Activated T-cell treated with anti-CD3 and anti-CD28 coated beads for 4 hours (primary cell): ENCODE results near the gene SOX10.

Experiments used
- DNase-seq: peaks from one replicate; pipeline ENCODE4 v3.0.0-alpha.2; 2020

SOX10 gene

GRCh38 chr22:38016182-38017151 lies 32.1 kb upstream of the SOX10 start:
- no peak for DNase-seq

- DNase-seq = no peak
Observed at GRCh38 chr22:38014083-38014482, 29.7 kb upstream of the SOX10 start.

GRCh38 chr22:38012604-38013072 lies 28.3 kb upstream of the SOX10 start:
- DNase-seq = no peak

GRCh38 chr22:38009000-38009806 lies 24.8 kb upstream of the SOX10 start:
- no peak for DNase-seq

- DNase-seq = no peak
Observed at GRCh38 chr22:38007330-38007902, 23.1 kb upstream of the SOX10 start.

GRCh38 chr22:38006906-38007305 lies 22.6 kb upstream of the SOX10 start:
- DNase-seq = no peak

GRCh38 chr22:38005943-38006342 lies 21.6 kb upstream of the SOX10 start:
- DNase-seq = no peak

- DNase-seq = no peak
Observed at GRCh38 chr22:37999640-38000272, 15.4 kb upstream of the SOX10 start.

GRCh38 chr22:37999236-37999635 lies 14.9 kb upstream of the SOX10 start:
- no peak for DNase-seq

- no peak for DNase-seq
Observed at GRCh38 chr22:37998543-37998942, 14.2 kb upstream of the SOX10 start.

GRCh38 chr22:37996515-37997246 lies 12.3 kb upstream of the SOX10 start:
- no peak for DNase-seq

GRCh38 chr22:37996079-37996478 lies 11.7 kb upstream of the SOX10 start:
- no peak for DNase-seq

GRCh38 chr22:37995460-37995859 lies 11.1 kb upstream of the SOX10 start:
- no peak for DNase-seq

GRCh38 chr22:37994982-37995381 lies 10.6 kb upstream of the SOX10 start:
- no peak for DNase-seq

GRCh38 chr22:37994049-37994448 lies 9.7 kb upstream of the SOX10 start:
- DNase-seq = no peak

- no peak for DNase-seq
Observed at GRCh38 chr22:37991731-37992442, 7.5 kb upstream of the SOX10 start.

GRCh38 chr22:37990862-37991261 lies 6.5 kb upstream of the SOX10 start:
- DNase-seq = no peak

- no peak for DNase-seq
Observed at GRCh38 chr22:37990301-37990700, 5.9 kb upstream of the SOX10 start.

- DNase-seq = no peak
Observed at GRCh38 chr22:37989146-37990045, 5.0 kb upstream of the SOX10 start.

- DNase-seq = no peak
Observed at GRCh38 chr22:37986371-37986770, 2.0 kb upstream of the SOX10 start.
